HG03095 (cell line): ENCODE results near the gene RAB7A.
"Not testable (repeated sequence)": the region's sequence is repeated elsewhere in the genome, so short reads cannot be mapped to it uniquely, and the experiment has no call there.

Experiments used
- ATAC-seq: cut with Tn5 transposase; IDR thresholded peaks from one replicate; pipeline ENCODE4 v1.9.1; 2021; ENCODE audit warnings: moderate library complexity; ENCODE audit not compliant: unreplicated experiment

RAB7A gene

DNA sequence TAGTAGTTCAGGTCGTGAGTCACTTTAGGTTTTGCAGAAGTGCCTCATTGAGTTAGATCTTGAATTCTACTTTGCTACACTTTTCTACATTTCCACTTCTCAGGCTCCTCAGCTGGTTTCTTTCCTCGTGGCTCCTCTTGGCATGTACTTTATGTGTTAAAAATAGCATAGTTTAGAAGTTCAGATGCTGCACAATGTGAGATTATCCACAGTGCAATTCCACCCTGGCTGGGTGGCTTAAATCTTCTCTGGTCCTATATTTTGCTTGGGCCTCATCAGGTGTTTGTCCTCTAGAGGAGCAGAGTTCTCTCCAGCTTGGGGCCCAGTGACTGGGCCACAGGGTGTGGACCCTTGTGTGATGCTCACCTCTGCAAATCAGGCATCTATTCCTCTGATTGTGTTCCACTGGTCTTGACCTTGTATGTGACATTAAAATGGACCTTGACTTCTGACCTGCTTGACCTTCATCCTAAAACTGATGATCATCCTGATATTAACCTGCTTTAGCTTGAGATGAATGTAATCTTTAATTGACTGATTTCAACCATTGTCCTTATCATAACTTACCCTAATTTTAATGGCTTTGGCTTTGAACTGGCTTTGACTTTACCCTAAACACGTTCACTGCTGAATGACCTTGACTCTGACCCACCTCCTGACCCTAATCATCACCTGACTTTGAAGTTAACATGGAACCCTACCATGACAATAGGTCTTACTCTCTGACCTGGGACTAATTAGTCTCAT is 89.5 kb downstream of the RAB7A start:
- no peak for ATAC-seq

DNA sequence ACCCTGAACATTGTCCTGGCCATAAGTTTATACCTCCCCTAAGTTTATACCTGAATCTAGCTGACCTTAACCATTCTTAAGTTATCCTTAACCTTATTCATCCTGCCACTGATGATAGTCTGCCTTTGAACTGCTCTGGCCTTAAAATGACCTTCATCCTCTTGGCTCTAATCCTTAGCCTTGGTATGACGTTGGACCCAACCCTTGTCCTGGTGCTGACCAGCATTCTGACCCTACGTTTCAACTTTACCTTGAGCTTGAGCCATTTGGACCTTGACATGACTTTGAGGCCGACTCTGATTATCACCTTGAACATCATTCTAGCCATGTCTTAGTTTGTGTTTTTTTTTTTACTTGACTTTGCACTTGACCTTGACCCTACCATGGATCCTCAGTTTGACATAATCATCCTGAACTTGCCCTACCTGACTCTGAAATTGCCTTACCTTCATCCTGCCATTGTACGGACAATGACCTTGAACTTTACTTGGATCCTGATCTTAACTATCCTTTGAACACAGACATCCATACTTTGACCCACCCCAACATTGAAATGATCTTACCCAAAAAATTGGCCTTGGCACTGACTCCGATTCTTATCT is 92.3 kb downstream of the RAB7A start:
- ATAC-seq = no peak

DNA sequence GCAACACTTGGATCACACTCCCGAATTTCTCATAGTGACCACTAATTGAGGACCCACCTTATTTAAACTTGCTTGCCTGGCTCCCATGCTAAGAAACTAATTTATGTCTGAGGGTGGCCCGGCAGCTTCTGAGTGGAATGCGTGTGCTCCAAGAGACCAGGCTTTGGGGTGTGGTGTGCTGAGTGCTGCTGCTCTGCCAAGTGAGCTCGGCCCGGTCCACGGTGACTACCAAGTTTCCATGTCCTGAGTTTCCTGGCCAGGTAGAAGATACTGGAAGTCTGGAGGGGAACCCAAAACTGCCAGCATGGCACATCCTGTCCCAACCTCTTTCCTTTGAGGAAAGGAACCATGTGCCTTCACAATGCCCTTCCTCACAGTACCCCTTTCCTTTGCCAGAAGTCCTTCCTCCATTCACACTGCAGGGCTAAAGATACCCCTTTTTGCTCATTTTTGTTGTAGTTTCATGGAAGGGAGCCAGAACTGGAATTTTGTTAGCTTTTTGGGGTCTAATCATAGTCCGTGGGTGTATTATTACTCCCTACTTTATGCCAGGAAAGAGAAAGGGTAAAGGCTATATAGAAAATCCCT is 94.4 kb downstream of the RAB7A start:
- no peak for ATAC-seq

DNA sequence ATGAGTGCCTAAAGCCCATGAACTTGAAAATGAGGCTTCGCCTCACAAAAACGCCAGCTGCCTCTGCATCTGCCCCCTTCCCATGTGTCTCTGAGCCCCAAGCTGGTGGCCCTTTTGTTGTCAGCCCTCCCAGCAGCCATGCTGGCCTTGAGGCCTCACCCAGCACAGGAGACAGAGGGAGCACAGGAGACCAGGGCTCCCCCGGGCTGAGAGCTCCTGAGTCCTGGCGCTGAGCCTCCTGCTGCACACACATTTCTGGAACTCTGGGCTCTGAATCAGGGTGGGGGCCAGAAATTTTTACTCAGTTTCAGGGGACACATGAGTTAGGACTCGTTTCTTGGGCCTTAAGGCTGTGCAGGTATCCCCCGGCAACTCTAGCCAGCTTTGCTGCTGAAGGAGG is 97.0 kb downstream of the RAB7A start:
- no peak for ATAC-seq

DNA sequence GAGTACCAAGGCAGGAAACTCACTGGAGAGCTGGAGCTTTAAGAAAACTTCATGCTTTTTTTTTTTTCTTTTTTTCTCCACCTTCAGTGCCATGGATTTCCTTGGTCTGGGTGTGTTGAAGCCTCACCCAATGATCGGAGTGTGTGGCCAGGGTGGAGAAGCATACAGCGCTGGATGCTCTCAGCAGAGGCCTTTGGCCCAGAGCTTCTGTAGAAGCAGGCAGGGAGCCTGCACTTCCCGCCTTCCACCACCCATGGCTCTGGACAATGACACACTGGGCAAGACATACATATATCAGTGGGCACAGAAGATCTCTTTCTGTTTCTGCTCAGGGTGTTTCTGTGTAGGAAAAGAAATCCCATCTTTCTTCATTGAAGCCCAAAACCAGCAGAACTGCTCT is 97.6 kb downstream of the RAB7A start:
- no peak for ATAC-seq

DNA sequence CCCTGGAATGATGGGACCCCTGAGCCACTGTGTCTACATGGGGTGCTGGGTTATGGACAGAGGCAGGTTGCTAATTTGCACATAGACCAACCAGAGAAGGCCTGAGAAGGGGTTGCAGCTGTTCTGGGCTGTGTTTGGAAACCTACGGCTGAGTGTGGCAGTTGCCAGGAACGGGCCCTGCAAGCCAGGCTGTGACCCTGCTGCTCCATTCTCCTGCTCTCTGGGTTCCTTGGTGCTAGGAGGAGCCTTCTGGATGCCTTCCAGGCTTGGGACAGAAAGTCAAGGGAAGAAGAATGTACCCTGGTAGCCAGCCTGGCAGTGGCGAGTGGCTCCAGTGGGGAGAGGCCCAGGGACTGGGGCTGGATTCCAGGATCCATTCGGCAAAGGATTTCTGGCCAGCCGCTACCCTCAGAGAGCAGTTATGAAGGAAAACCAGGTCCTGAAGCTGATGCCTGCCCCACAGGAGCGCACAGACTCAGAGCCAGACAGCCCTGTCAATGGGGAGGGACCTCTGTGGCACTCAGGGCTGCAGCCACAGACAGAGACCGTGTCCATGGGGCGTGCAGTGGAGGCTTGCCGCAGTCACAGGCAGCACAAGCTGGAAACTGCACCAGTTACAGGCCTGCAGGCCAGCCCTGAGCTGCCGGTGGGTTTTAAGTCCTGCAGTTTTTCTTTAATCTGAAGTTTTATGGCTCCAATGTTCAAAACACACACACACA is 98.3 kb downstream of the RAB7A start:
- no peak for ATAC-seq

DNA sequence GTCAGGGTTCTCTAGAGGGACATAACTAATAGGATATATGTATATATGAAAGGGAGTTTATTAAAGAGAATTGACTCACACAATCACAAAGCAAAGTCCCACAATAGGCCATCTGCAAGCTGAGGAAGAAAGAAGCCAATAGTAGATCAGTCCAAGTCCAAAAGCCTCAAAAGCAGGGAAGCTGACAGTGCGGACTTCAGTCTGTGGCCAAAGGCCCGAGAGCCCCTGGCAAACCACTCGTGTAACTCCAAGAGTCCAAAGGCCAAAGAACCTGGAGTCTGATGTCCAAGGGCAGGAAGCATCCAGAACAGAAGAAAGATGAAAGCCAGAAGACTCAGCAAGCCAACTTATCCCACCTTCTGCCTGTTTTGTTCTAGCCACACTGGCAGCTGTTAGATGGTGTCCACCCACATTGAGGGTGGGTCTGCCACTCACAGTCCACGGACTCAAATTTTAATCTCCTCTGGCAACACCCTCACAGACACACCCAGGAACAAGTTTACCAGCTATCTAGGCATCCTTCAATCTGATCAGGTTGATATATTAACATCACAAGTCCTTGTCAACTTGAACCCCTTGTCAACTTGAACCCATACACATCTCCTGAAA is 99.2 kb downstream of the RAB7A start:
- no peak for ATAC-seq

DNA sequence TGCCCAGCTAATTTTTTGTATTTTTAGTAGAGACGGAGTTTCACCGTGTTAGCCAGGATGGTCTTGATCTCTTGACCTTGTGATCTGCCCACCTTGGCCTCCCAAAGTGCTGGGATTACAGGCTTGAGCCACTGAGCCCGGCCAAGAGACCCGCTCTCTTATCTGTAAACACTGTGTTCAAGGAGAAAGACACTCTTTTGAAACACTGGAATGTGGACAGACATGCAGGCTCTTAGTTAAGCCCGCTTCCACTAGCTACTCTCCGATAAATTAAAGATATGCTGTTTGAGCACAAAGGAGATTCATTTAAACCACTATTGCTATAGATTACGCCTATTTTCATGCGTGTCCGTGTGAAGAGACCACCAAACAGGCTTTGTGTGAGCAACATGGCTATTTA is 103.1 kb downstream of the RAB7A start:
- not testable (repeated sequence) for ATAC-seq

DNA sequence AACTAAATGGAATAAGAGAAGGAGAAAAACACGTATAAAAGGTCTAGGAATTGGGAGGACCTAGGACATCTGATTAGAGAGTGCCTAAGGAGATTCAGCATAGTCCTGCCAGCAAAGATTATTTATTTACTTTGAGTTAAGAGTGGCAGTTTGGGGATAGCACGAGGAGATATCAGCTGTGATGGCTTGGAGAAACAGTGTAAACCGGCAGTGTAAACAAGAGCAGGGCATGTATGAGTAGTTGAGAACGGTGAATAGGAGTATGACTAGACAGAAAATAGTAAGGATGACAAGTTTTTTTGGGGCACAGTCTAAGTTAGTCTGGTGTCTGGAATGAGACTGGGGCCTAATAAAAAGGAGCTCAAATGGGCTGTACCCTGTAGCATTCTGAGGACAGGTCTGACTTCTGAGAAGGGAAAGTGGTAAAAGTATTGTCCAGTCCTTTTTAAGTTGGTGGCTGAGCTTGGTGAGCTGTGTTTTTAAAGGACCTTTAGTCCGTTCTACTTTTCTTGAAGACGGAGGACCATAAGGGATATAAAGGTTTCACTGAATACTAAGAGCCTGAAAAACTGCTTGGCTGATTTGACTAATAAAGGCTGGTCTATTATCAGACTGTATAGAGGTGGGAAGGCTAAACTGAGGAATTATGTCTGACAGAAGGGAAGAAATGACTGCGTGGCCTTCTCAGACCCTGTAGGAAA is 104.1 kb downstream of the RAB7A start:
- not testable (repeated sequence) for ATAC-seq

DNA sequence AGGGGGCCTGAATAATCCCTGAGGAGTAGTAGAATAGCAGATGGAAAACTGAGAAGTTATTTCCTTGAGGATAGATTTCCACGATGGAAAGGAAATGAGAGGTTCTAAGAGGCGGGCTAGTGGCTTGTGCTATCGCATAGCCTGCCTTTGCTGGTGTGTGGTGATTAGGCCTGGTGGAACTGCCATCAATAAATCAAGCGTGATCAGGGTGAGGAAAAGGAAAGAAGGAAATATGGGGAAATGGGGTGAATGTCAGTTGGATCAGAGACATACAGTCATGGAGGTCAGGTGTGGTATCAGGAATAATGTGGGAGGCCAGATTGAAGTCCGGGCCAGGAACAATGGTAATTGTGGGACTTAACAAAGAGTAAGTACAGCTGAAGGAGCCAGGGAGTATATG is 104.8 kb downstream of the RAB7A start:
- ATAC-seq = not testable (repeated sequence)

DNA sequence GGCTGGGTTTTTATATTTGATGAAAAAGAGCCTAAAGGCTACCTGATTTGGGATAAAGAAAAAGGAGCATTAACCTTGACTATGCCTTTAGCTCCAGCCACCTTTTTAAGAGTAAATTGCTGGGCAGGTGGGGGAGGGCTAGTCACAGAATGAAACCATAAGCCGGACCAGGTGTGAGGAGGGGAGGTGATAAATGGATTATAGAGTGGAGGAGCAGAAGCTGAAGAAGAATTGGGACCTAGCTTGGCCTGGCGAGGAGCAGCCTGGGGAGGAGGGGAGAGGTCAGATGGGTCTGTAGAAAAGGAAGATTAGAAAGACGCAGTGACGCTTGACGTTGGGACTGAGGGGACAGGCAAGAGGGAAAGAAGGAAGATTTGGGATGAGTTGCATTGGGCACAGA is 107.0 kb downstream of the RAB7A start:
- not testable (repeated sequence) for ATAC-seq

DNA sequence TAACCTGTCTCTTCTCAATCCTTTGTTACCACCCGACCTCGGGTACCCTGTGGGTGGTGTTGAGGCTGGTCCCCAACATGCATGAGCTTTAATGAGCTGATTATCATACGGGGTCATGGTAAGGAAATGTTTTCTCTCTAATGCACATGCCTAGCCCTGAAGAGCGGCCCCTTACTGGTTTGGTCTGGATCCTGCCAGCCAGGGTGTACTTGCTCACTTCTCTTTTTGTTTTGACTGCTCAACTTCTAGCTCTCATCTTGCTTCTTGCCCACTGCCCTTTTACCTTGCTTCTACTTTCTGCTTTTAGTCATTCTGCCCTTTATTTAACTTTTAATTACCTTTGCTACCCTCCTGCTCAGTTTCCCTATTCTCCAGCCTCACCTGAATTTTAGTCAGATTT is 109.1 kb downstream of the RAB7A start:
- ATAC-seq = no peak

DNA sequence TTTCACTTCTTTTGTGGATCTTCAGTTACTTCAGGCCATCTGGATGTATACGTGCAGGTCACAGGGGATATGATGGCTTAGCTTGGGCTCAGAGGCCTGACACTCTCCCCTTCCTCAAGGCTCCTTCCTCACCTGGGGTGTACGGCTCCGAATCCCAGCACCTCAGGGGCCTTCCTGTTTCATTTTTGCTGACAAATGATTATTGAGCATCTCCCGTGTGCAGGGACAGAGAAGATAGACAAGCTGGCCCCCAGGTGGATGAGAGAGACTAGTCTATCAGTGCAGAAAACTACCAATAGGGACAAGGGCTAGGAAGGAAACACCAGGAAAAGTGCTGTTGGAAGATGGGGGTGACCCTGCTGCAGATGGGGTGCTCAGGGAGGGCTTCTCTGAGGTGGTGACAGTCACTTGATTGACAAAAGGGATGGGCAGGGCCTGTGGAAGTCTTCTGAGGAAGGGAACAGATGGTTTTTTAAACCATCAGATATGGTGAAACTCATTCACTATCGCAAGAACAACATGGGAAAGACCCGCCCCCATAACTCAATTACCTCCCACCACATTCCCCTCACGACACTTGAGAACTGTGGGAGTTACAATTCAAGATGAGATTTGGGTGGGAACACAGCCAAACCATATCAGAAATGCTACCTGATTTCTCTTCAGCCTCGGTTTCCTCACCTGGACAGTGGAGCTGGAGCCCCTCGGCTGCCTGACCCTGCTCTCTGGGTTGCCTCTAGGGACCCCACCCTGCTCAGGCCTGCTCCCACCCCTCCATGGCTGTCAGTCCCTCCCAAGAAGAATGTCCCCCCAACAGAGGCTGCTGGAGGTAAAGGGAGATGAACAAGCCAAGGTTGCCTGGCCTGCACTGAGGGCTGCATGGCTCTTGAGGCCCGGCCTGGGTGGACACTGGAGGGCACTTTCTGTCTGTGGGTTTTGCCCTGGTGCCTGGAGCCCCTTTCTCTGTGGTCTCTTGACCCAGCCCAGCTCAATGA is 116.2 kb downstream of the RAB7A start:
- no peak for ATAC-seq

DNA sequence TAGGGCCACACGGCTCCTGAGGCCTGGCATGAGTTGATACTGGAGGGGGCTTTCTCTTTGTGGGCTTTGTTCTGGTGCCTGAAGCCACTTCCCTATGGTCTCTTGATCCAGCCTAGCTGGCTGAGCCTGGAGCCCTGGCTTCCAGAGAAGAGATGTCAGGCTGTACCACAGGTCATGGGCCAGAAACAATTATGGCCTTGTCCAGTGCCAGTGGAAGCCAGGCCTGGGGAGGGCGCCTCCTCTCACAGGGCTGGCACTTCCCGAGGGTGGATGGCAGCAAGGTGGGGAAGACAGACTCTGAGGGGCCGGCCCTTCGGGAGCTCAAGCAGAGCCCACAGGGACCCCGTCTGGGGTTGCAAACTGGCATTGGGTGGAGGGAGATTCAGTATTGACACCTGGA is 118.5 kb downstream of the RAB7A start:
- no peak for ATAC-seq

DNA sequence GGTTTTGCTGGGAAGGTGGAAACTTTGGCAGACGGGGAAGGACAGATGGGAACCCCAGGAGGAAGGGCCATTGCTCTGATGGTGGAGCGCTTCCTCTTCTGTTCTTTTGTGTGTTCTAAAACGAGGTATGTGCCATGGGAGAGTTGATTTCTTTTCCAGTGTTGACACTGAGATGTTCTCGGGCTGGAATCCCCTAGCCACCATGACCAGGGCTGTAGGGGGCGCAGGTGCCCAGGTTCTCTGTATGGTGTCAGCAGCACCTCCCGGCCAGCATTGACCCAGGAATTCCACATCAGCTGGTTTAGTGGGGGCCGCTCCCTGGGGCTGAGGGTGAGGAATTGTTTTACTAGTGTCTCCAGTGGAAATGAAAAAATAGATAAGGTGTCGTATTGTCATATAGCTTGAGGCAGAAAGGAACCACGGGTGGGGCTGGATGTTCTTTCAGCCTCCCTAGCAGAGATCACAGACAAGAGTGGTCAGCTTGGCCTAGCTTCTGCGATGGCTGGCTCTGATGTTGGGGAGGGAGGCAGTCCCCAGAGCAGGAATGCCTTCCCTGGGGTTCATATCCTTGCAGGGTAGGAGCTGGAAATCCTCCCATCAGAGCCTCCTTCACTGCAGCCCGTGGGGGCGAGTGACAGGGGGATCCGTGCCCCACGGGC is 119.3 kb downstream of the RAB7A start:
- no peak for ATAC-seq

DNA sequence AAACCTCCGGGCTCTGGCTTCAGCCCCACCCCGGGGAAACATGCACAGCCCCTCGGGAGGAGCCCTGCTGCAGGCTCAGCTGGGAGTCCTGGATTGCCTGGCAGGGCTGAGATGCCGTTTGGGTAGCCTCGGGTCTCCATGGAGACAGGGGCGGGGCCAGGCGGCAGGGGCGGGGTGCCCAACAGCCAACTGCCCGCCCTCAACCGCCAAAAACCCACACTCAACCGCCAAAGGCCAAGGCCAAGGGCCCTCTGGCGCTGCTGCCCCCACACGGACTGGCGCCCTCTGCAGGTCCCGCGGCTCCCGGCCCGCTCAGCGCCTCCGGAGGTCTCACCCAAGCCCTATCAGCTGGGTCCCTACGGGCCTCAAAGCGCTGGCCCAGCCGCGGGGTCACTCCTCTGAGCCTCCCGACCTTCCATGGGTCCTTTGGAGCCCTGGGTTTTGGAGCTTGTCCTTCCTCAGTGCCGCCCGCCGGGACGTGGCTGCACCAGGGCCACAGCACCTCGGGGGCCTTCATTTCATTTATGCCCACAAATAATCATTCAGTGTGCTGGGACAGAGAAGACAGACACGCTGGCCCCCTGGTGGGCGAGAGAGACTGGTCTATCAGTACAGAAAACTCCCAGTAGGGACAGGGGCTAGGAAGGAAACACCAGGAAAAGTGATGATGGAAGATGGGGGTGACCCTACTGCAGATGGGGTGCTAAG is 119.9 kb downstream of the RAB7A start:
- peak; percentile 57 for ATAC-seq

DNA sequence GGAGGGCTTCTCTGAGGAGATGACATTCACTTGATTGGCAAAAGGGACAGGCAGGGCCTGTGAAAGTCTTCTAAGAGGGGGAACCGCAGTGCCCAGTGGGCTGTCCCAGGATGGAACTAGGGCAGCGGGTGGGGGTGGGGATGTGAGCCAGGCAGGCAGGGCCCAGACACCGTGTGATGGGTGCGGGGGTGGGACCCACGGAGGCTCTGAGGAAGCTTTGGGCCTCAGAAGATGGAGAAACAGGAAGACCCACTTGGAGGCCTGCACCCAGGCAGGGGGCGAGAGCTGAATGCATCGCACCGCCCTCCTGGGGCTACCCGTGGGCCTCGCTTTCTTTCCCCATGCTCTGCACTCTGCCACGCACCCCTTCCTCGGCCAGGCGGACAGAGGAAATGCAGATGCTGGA is 120.5 kb downstream of the RAB7A start:
- peak; percentile 8 for ATAC-seq

DNA sequence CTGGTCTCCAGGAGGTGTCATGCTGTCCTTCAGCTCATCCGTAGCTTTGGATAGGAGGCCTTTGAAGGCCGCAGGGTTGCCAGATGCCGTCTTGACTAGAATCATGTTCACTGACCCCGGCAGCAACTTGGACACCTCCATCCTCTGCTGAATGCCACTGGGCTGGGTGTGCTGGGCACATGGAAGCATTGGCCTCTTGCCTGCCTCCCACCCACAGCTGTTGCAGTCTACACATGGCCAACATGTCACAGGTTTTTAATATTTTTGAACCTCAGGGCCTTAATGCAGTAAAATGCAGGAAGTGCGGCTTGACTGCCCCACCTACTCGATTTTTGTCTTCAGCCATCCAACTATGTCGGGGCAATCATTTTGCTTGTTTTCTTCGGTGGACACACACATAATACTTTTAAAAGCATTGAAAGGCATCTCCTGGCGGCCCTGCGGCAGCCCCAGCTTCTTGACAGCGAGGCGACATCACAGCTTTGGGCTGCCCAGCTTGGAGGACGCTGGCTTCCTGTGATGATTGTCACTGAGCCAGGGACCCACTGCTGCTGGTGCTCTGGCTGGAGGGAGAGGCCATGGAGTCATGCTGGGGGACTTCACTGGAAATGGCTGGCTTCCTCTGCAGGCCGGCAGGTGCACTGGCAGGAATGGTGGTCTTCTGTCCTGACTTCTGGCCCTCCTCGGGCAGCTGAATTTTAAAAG is 121.8 kb downstream of the RAB7A start:
- no peak for ATAC-seq
